HEK293 (cell line): Measurements from ENCODE around the gene NCOR2.

Experiments used
- KLF10 ChIP-seq: fragments of 450-650 bp; IDR thresholded peaks from 2 replicates; pipeline ENCODE4 v1.5.1; 2018; ENCODE audit warnings: missing biosample characterization, mild to moderate bottlenecking, missing genetic modification characterization
- SETDB1 ChIP-seq: IDR thresholded peaks from one replicate; pipeline ENCODE4 v1.6.1; 2017; ENCODE audit warnings: mild to moderate bottlenecking, low read length, moderate library complexity, mixed read lengths; ENCODE audit not compliant: insufficient read length
- ZNF140 ChIP-seq: fragments of 450-650 bp; formaldehyde crosslinking; IDR thresholded peaks from 2 replicates; pipeline ENCODE4 v1.5.1; 2016; ENCODE audit warnings: missing biosample characterization, missing genetic modification characterization
- ZNF239 ChIP-seq: fragments of 450-650 bp; formaldehyde crosslinking; IDR thresholded peaks from 2 replicates; pipeline ENCODE4 v1.5.1; 2016; ENCODE audit warnings: missing biosample characterization, missing genetic modification characterization
- ZNF423 ChIP-seq: fragments of 450-650 bp; formaldehyde crosslinking; IDR thresholded peaks from 2 replicates; pipeline ENCODE4 v1.5.1; 2016; ENCODE audit warnings: missing biosample characterization, missing genetic modification characterization
- TF ChIP-seq, protein P1 (sequence below): fragments of 450-650 bp; formaldehyde crosslinking; IDR thresholded peaks from 2 replicates; pipeline ENCODE4 v1.5.1; 2016; ENCODE audit warnings: missing biosample characterization, missing genetic modification characterization
- TF ChIP-seq, protein P2 (sequence below): fragments of 450-650 bp; IDR thresholded peaks from 2 replicates; pipeline ENCODE4 v1.5.1; 2018; ENCODE audit warnings: missing biosample characterization, missing genetic modification characterization

DNA sequence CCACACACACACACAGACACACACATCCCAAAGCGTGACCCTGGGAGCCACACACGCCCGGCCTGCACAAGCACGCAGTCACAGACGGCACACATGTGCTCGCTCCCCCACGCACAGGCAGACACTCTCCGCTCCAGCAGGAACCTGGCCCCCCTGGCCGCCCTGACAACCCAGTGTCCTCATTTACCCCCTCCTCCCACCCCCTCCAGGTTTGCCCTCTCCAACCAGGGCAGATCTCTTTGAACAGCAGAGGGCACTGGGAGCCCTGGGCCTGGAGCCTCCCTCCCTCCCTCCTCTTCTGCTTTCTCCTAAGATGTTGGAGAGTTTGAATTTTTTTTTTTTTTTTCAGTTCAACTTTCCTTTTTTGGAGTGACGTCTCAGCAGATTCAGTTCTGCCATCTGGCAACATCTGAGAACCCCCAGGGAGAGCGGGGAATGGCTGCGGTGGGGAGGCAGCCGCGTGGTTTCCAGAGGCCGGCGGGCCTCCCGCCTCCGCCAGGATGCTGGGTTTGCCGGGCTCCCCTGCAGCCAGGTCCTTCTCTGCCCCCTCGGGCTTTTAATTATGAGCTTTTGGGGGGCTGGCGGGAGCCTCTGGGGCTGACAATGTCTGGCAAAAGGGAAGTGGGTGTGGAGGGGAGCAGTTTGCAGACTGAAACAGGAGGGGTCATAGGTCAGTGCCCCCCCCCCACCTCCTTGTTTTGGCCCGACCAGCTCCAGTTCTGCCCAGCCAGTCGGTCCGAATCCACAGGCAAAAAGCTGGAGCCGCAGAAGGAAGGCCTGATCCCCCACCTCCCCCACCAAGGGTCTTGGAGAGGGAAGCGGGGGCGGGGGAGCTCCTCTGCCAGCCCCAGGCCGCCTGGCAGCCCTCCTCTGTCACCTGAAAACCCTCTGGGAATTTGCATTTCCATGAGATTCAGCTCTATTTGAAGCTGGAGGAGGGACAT lies 1.3 kb upstream of the NCOR2 start:
- TF ChIP-seq ZNF140 (tag by site-specific recombination) (no peak), ZNF423 (tag by site-specific recombination) (no peak), ZNF239 (tag by site-specific recombination) (no peak), KLF10 (peak; percentile 61; the same call in 1 of the 2 replicates), SETDB1 (no peak)
- TF ChIP-seq, protein P1, sequence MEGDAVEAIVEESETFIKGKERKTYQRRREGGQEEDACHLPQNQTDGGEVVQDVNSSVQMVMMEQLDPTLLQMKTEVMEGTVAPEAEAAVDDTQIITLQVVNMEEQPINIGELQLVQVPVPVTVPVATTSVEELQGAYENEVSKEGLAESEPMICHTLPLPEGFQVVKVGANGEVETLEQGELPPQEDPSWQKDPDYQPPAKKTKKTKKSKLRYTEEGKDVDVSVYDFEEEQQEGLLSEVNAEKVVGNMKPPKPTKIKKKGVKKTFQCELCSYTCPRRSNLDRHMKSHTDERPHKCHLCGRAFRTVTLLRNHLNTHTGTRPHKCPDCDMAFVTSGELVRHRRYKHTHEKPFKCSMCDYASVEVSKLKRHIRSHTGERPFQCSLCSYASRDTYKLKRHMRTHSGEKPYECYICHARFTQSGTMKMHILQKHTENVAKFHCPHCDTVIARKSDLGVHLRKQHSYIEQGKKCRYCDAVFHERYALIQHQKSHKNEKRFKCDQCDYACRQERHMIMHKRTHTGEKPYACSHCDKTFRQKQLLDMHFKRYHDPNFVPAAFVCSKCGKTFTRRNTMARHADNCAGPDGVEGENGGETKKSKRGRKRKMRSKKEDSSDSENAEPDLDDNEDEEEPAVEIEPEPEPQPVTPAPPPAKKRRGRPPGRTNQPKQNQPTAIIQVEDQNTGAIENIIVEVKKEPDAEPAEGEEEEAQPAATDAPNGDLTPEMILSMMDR = peak; percentile 34
- TF ChIP-seq, protein P2, sequence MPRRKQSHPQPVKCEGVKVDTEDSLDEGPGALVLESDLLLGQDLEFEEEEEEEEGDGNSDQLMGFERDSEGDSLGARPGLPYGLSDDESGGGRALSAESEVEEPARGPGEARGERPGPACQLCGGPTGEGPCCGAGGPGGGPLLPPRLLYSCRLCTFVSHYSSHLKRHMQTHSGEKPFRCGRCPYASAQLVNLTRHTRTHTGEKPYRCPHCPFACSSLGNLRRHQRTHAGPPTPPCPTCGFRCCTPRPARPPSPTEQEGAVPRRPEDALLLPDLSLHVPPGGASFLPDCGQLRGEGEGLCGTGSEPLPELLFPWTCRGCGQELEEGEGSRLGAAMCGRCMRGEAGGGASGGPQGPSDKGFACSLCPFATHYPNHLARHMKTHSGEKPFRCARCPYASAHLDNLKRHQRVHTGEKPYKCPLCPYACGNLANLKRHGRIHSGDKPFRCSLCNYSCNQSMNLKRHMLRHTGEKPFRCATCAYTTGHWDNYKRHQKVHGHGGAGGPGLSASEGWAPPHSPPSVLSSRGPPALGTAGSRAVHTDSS (tag by site-specific recombination) = no peak
